HFFc6 (cell line): ENCODE results near the gene NR3C1. TPM values are rescaled to one million over a fixed set of nuclear protein-coding genes. Genes with fewer than 3 reads are reported as not detected.

Experiments used
- DNase-seq: peaks from one replicate; pipeline ENCODE4 v3.0.0-alpha.2; 2018
- H3K27ac Mint-ChIP-seq: 2 replicates; pipeline ENCODE4 v1.8.0; 2020; ENCODE audit warnings: mild to moderate bottlenecking, mixed read lengths
- H3K27me3 Mint-ChIP-seq: 2 replicates; pipeline ENCODE4 v1.8.0; 2021; ENCODE audit warnings: mild to moderate bottlenecking, moderate library complexity, mixed read lengths; ENCODE audit not compliant: insufficient read depth
- H3K36me3 Mint-ChIP-seq: 2 replicates; pipeline ENCODE4 v1.8.0; 2021; ENCODE audit warnings: low read depth, mixed read lengths
- H3K4me1 Mint-ChIP-seq: 2 replicates; pipeline ENCODE4 v1.8.0; 2020; ENCODE audit warnings: low read depth, mixed read lengths
- H3K4me3 Mint-ChIP-seq: 2 replicates; pipeline ENCODE4 v1.8.0; 2020; ENCODE audit warnings: mild to moderate bottlenecking, moderate library complexity, mixed read lengths
- H3K9me3 Mint-ChIP-seq: 2 replicates; pipeline ENCODE4 v1.8.0; 2020; ENCODE audit warnings: mild to moderate bottlenecking, mixed read lengths
- total RNA-seq, 6 experiments: library from RNA; stranded (reverse); fragmentation: NEBNext Ultra II Directional; extraction: Animal tissue kit (Norgen Biotek cat#: 25700); gene quantifications; 2 replicates in 1 of 6; 3 replicates in 5 of 6; pipeline ENCODE4 v1.2.3, GENCODE V29; 2021
- TF ChIP-seq, protein P1 (sequence below): fragments of 200-600 bp; sonication (generic); IDR thresholded peaks from 2 replicates; pipeline ENCODE4 v1.5.0; 2021; ENCODE audit warnings: antibody characterized with exemption, mild to moderate bottlenecking

NR3C1 gene
- total RNA-seq, 6 experiments from 2014 or later = 61.6 to 86.9 (median 71.5) TPM

DNA sequence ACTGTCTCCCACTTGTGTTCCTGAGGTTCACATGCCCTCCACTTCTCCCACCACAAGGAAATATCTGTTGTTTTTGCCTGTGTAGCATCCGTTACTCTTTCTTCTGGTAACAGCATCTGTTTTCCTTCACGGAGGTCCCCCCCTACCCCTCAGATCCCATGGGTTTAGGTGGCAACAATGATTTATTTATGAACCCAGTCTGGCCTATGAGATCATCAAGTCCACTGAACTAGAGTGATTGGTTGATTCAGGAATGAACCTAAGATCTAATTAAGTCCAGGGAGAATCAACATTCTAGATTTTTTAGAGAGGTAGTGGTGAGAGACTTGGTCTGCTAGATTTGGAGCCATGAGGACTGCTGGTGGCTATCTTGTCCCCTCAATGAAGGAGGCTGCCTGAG, 166.8 kb downstream of the NR3C1 start:
- Mint-ChIP-seq H3K36me3 (peaks cover 7% of the 10 kb centered on the region; the same call in 1 of the 2 replicates), H3K4me3 (no peak overlapping the region), H3K4me1 (peaks cover 61% of the 10 kb centered on the region), H3K27ac (no peak overlapping the region), H3K9me3 (no peaks in the 10 kb centered on the region), H3K27me3 (peaks cover 5% of the 10 kb centered on the region)
- TF ChIP-seq, protein P1, sequence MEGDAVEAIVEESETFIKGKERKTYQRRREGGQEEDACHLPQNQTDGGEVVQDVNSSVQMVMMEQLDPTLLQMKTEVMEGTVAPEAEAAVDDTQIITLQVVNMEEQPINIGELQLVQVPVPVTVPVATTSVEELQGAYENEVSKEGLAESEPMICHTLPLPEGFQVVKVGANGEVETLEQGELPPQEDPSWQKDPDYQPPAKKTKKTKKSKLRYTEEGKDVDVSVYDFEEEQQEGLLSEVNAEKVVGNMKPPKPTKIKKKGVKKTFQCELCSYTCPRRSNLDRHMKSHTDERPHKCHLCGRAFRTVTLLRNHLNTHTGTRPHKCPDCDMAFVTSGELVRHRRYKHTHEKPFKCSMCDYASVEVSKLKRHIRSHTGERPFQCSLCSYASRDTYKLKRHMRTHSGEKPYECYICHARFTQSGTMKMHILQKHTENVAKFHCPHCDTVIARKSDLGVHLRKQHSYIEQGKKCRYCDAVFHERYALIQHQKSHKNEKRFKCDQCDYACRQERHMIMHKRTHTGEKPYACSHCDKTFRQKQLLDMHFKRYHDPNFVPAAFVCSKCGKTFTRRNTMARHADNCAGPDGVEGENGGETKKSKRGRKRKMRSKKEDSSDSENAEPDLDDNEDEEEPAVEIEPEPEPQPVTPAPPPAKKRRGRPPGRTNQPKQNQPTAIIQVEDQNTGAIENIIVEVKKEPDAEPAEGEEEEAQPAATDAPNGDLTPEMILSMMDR = no peak
- DNase-seq = no peak

DNA sequence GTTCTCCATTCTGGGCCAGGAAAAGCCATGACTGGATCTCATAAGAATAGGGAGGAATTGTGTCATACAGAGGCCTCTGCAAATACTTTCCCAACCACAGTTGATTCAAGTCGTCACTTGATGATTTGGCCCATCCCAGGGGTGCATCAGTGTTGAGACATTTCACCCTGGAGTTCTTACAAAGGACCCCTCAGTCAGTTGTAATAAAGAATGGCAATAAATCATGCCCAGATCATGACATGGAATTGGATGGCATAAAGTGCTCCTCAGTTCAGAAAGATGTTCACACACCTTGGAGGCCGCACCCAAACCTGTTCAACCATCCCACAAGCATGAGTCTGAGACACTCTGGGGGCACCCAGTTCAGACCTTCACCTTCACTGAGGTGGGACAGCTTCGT, 168.1 kb downstream of the NR3C1 start:
- TF ChIP-seq, protein P1 = no peak
- peaks cover 7% of the 10 kb centered on the region; the same call in 1 of the 2 replicates for H3K36me3 Mint-ChIP-seq
- H3K4me1 Mint-ChIP-seq = peaks cover 59% of the 10 kb centered on the region
- DNase-seq = peak; percentile 80
- H3K4me3 Mint-ChIP-seq = no peak overlapping the region
- H3K27ac Mint-ChIP-seq = peak overlapping the region; percentile 70
- no peaks in the 10 kb centered on the region for H3K9me3 Mint-ChIP-seq
- H3K27me3 Mint-ChIP-seq = peaks cover 5% of the 10 kb centered on the region

GRCh38 chr5:143234162-143234842, 169.2 kb downstream of the NR3C1 start:
- TF ChIP-seq, protein P1 = no peak
- no peak for DNase-seq
- Mint-ChIP-seq H3K27ac (peak overlapping the region; percentile 70; the same call in 1 of the 2 replicates), H3K27me3 (peaks cover 3% of the 10 kb centered on the region), H3K4me3 (no peak overlapping the region), H3K9me3 (no peaks in the 10 kb centered on the region), H3K4me1 (peaks cover 69% of the 10 kb centered on the region), H3K36me3 (peaks cover 7% of the 10 kb centered on the region; the same call in 1 of the 2 replicates)

- Mint-ChIP-seq H3K4me3 (no peak overlapping the region), H3K4me1 (peaks cover 67% of the 10 kb centered on the region), H3K27me3 (no peaks in the 10 kb centered on the region; the same call in 1 of the 2 replicates), H3K36me3 (peaks cover 6% of the 10 kb centered on the region; the same call in 1 of the 2 replicates), H3K27ac (peak overlapping the region; percentile 58; the same call in 1 of the 2 replicates), H3K9me3 (no peaks in the 10 kb centered on the region)
- peak; percentile 26 for DNase-seq
- TF ChIP-seq, protein P1 = no peak
These were observed 170.5 kb downstream of the NR3C1 start for GRCh38 chr5:143233031-143233430.

- Mint-ChIP-seq H3K4me3 (no peak overlapping the region), H3K36me3 (no peaks in the 10 kb centered on the region), H3K4me1 (peaks cover 60% of the 10 kb centered on the region), H3K9me3 (no peaks in the 10 kb centered on the region), H3K27ac (no peak overlapping the region), H3K27me3 (no peaks in the 10 kb centered on the region; the same call in 1 of the 2 replicates)
- no peak for DNase-seq
- TF ChIP-seq, protein P1 = no peak
These were observed 171.3 kb downstream of the NR3C1 start for GRCh38 chr5:143231973-143232812.
